ENCODE measurements around the gene RAB15. TPM values are rescaled to one million over a fixed set of nuclear protein-coding genes. Genes with fewer than 3 reads are reported as not detected.

RAB15 gene
- total RNA-seq, 1 donor from 2014 or later, result 98.4 TPM

DNA sequence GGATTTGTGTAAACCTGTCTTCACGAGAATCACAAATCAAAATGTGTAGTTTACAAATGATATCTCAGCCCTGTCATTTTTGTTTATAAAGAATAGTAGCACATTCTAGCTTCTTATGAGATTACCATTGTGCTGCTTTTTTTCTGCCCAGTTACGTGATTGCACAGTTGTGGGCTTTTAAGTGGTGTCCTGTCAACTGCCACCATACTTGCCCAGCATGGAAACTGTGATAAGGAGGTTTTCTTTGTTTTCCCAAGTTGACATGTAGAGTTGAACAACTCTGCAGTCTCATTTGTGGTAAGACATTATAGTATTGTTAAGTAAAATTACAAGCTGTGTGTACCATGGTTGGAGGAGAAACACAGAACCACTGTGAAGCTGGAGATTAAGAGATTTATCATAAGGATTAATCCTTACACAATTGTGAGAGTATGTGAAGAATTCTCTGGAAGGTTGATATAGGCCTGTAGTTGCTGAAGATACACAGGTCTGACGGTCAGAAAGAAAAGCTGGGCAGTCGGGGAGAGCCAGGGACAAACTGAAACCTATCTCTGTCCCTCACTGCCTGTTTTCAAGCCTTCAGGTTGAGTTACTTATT is 45.6 kb downstream of the RAB15 start:
- no peak for DNase-seq (ENCODE audit: low spot score)
- Mint-ChIP-seq H3K27me3 (ENCODE audit: low read depth) (no peaks in the 10 kb centered on the region), H3K4me1 (ENCODE audit: low read depth) (peaks cover 15% of the 10 kb centered on the region), H3K27ac (ENCODE audit: unreplicated experiment) (peak overlapping the region; percentile 87), H3K36me3 (ENCODE audit: low read depth) (peaks cover 3% of the 10 kb centered on the region), H3K4me3 (ENCODE audit: unreplicated experiment) (no peak overlapping the region), H3K9me3 (ENCODE audit: low read depth) (peaks cover 3% of the 10 kb centered on the region)
- TF ChIP-seq, protein P1, sequence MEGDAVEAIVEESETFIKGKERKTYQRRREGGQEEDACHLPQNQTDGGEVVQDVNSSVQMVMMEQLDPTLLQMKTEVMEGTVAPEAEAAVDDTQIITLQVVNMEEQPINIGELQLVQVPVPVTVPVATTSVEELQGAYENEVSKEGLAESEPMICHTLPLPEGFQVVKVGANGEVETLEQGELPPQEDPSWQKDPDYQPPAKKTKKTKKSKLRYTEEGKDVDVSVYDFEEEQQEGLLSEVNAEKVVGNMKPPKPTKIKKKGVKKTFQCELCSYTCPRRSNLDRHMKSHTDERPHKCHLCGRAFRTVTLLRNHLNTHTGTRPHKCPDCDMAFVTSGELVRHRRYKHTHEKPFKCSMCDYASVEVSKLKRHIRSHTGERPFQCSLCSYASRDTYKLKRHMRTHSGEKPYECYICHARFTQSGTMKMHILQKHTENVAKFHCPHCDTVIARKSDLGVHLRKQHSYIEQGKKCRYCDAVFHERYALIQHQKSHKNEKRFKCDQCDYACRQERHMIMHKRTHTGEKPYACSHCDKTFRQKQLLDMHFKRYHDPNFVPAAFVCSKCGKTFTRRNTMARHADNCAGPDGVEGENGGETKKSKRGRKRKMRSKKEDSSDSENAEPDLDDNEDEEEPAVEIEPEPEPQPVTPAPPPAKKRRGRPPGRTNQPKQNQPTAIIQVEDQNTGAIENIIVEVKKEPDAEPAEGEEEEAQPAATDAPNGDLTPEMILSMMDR (IDR thresholded peaks at IDR 0.05), result no peak

DNA sequence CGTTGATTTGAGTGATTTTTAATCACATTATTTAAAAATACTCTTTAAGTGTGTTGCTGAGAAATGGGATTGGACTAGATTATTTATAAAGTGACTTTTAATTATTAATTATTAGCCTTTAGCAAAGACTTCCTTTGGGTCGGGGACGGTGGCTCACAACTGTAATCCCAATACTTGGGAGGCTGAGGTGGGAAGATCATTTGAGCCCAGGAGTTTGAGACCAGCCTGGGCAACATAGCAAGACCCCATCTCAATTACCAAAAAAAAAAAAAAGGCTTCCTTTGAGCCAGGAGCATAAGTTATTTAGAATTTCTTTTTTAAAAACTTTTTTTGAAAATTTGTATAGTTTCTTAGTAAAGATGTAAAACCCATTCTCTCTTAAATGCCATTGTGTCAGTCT is 49.1 kb downstream of the RAB15 start:
- Mint-ChIP-seq H3K4me1 (ENCODE audit: low read depth) (peaks cover 42% of the 10 kb centered on the region), H3K27me3 (ENCODE audit: low read depth) (no peaks in the 10 kb centered on the region), H3K4me3 (ENCODE audit: unreplicated experiment) (no peak overlapping the region), H3K27ac (ENCODE audit: unreplicated experiment) (no peak overlapping the region), H3K9me3 (ENCODE audit: low read depth) (peaks cover 5% of the 10 kb centered on the region), H3K36me3 (ENCODE audit: low read depth) (peaks cover 3% of the 10 kb centered on the region)
- DNase-seq (ENCODE audit: low spot score), result no peak
- TF ChIP-seq, protein P1 (IDR thresholded peaks at IDR 0.05), result no peak

DNA sequence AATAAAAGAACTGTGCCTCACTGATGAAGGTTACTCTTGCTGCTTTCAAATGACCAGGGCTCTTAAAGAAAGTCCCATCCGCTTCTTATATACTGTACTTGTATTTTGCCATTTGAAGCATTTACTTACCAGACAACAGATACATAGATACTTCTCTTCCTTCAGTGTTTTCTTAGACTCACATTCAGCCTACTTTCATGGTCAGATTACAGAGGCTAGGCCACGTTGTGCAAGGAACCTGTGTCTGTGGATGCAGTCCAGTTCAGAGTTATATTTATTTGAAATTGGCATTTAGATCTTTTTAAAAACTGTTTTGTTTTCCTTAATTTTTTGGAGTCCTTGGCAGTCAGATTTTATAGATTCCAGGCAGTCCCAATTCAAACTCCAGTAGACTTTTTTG is 51.7 kb downstream of the RAB15 start:
- no peak for DNase-seq (ENCODE audit: low spot score)
- Mint-ChIP-seq H3K27ac (ENCODE audit: unreplicated experiment) (peak overlapping the region; percentile 55), H3K4me1 (ENCODE audit: low read depth) (peaks cover 59% of the 10 kb centered on the region), H3K27me3 (ENCODE audit: low read depth) (no peaks in the 10 kb centered on the region), H3K36me3 (ENCODE audit: low read depth) (peaks cover 3% of the 10 kb centered on the region), H3K9me3 (ENCODE audit: low read depth) (peaks cover 8% of the 10 kb centered on the region), H3K4me3 (ENCODE audit: unreplicated experiment) (no peak overlapping the region)
- TF ChIP-seq, protein P1 (IDR thresholded peaks at IDR 0.05), result no peak

DNA sequence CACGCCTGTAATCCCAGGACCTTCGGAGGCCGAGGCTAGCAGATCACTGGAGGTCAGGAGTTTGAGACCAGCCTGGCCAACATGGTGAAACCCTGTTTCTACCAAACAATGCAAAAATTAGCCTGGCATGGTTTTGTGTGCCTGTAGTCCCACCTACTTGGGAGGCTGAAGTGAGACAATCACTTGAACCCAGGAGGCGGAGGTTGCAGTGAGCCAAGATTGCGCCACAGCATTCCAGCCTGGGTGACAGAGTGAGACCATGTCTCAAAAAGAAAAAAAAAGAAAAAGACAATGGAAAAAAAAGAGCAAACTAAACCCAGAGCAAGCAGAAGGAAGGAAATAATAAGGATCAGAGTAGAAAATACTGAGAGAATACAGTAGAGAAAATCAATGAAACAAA is 52.5 kb downstream of the RAB15 start:
- H3K4me1 Mint-ChIP-seq (ENCODE audit: low read depth), result peaks cover 62% of the 10 kb centered on the region
- H3K27me3 Mint-ChIP-seq (ENCODE audit: low read depth), result no peaks in the 10 kb centered on the region
- H3K9me3 Mint-ChIP-seq (ENCODE audit: low read depth), result peaks cover 8% of the 10 kb centered on the region
- peaks cover 5% of the 10 kb centered on the region for H3K36me3 Mint-ChIP-seq (ENCODE audit: low read depth)
- H3K27ac Mint-ChIP-seq (ENCODE audit: unreplicated experiment), result peak overlapping the region; percentile 86
- no peak overlapping the region for H3K4me3 Mint-ChIP-seq (ENCODE audit: unreplicated experiment)
- TF ChIP-seq, protein P1 (IDR thresholded peaks at IDR 0.05), result no peak
- DNase-seq (ENCODE audit: low spot score), result no peak

DNA sequence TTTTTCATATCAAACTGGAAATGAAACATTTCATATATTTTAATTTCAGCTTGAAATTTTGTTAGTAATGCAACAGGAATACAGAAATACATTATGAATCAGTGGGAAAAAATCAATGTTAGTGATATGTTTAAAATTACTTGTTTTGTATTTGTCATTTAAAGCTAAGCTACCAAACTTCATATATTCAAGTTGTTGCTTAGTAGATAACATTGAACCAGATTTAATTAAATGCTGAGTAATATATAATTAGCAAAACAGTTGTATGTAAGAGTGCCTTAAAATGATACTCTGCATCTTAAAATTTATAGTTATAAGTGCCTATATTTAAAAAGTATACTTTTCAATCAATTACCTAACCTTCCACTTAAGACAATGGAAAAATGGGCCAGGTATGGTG is 52.9 kb downstream of the RAB15 start:
- H3K4me3 Mint-ChIP-seq (ENCODE audit: unreplicated experiment), result no peak overlapping the region
- no peak for DNase-seq (ENCODE audit: low spot score)
- H3K4me1 Mint-ChIP-seq (ENCODE audit: low read depth), result peaks cover 58% of the 10 kb centered on the region
- TF ChIP-seq, protein P1 (IDR thresholded peaks at IDR 0.05), result no peak
- H3K9me3 Mint-ChIP-seq (ENCODE audit: low read depth), result peaks cover 8% of the 10 kb centered on the region
- peak overlapping the region; percentile 86 for H3K27ac Mint-ChIP-seq (ENCODE audit: unreplicated experiment)
- peaks cover 5% of the 10 kb centered on the region for H3K36me3 Mint-ChIP-seq (ENCODE audit: low read depth)
- H3K27me3 Mint-ChIP-seq (ENCODE audit: low read depth), result no peaks in the 10 kb centered on the region
